PC-9 (cell line): ENCODE data around the gene ANGPTL7.

Experiments used
- CTCF ChIP-seq: fragments of 200-600 bp; sonication (generic); conservative IDR thresholded peaks from 2 replicates; pipeline ENCODE4 v1.6.1; 2017; ENCODE audit warnings: mixed run types, antibody characterized with exemption, mild to moderate bottlenecking, moderate library complexity
- EZH2 ChIP-seq: fragments of 200-600 bp; sonication (generic); IDR thresholded peaks from 2 replicates; pipeline ENCODE4 v1.8.0; 2017; ENCODE audit warnings: antibody characterized with exemption, low read depth

GRCh38 chr1:11197359-11197758 lies 8.2 kb downstream of the ANGPTL7 start:
- TF ChIP-seq CTCF (no peak), EZH2 (no peak)
